NCI-H69 (cell line): ENCODE measurements around the gene BAZ1A.
"Not testable (repeated sequence)": the region's sequence is repeated elsewhere in the genome, so short reads cannot be mapped to it uniquely, and the experiment has no call there.

Source experiments
- DNase-seq: peaks from one replicate; lab custom pipeline; 2025; lab: John Stamatoyannopoulos, UW

The BAZ1A gene

GRCh38 chr14:34853041-34853440, 22.1 kb downstream of the BAZ1A start:
- no peak for DNase-seq

- DNase-seq, result no peak
Observed at GRCh38 chr14:34851395-34851794, 23.8 kb downstream of the BAZ1A start.

GRCh38 chr14:34845869-34846268, 29.3 kb downstream of the BAZ1A start:
- no peak for DNase-seq

- DNase-seq, result peak; percentile 29
Observed at GRCh38 chr14:34843011-34843554, 32.1 kb downstream of the BAZ1A start.

- DNase-seq, result no peak
Observed at GRCh38 chr14:34837801-34838322, 37.3 kb downstream of the BAZ1A start.

GRCh38 chr14:34835312-34835711, 39.8 kb downstream of the BAZ1A start:
- no peak for DNase-seq

GRCh38 chr14:34833549-34834523, 41.3 kb downstream of the BAZ1A start:
- DNase-seq, result no peak

GRCh38 chr14:34826661-34827060, 48.5 kb downstream of the BAZ1A start:
- DNase-seq, result no peak

- no peak for DNase-seq
Observed at GRCh38 chr14:34824826-34825225, 50.3 kb downstream of the BAZ1A start.

GRCh38 chr14:34824256-34824655, 50.9 kb downstream of the BAZ1A start:
- DNase-seq, result no peak

- no peak for DNase-seq
Observed at GRCh38 chr14:34817768-34818167, 57.4 kb downstream of the BAZ1A start.

- no peak for DNase-seq
Observed at GRCh38 chr14:34810028-34810427, 65.1 kb downstream of the BAZ1A start.

- DNase-seq, result no peak
Observed at GRCh38 chr14:34806257-34806656, 68.9 kb downstream of the BAZ1A start.

GRCh38 chr14:34804933-34805332, 70.2 kb downstream of the BAZ1A start:
- no peak for DNase-seq

- not testable (repeated sequence) for DNase-seq
Observed at GRCh38 chr14:34798861-34799260, 76.3 kb downstream of the BAZ1A start.

- DNase-seq, result peak; percentile 95
Observed at GRCh38 chr14:34797747-34798583, 77.2 kb downstream of the BAZ1A start.

- DNase-seq, result no peak
Observed at GRCh38 chr14:34796902-34797301, 78.3 kb downstream of the BAZ1A start.

GRCh38 chr14:34794941-34795340, 80.2 kb downstream of the BAZ1A start:
- DNase-seq, result no peak

- no peak for DNase-seq
Observed at GRCh38 chr14:34794217-34794616, 80.9 kb downstream of the BAZ1A start.

- no peak for DNase-seq
Observed at GRCh38 chr14:34792598-34792997, 82.6 kb downstream of the BAZ1A start.

- no peak for DNase-seq
Observed at GRCh38 chr14:34785223-34786006, 89.7 kb downstream of the BAZ1A start.
